Hematopoietic multipotent progenitor cell treated with erythropoietin and hydrocortisone succinate and interleukin-3 and kit ligand, for 4 days (in vitro differentiated cells): ENCODE results near the gene FBLIM1.
A peak's percentile ranks its signal among the peaks of the same experiment; 100 is the strongest.
"Not testable (repeated sequence)": the region's sequence is repeated elsewhere in the genome, so short reads cannot be mapped to it uniquely, and the experiment has no call there.

Source experiments
- DNase-seq: peaks from one replicate; pipeline ENCODE4 v3.0.0-alpha.2; 2015

The FBLIM1 gene

GRCh38 chr1:15825800-15826199 is 67.2 kb downstream of the FBLIM1 start:
- DNase-seq, result no peak

DNA sequence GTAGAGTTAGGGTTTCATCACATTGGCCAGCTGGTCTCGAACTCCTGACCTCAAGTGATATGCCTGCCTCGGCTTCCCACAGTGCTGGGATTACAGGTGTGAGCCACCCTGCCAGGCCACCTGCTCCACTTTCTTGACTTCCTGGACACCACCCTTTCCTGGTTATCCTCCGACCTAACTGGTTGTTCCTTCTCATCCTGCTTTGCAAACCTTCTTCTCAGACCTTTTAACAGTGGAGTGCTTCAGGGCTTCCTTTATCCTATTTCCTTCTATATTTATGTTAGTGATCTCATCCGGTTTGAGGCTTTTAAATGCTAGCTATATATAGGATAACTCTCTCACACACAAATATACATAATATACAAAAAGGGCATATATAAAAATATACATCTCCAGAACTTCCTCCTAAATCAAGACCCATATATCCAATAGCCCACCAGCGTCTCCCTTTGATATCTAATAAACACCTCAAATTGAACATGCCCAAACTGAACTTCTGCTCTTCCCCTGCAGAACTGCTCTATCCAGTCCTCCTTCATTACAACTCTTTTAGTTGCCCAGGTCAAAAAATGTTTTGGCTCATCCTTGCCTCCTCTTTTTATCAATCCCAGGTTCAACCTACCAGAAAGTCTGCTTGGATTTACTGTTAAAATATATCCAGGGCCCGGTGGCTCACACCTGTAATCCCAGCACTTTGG is 68.4 kb downstream of the FBLIM1 start:
- no peak for DNase-seq

- DNase-seq, result not testable (repeated sequence)
Measured at GRCh38 chr1:15827567-15827966, 69.0 kb downstream of the FBLIM1 start.

DNA sequence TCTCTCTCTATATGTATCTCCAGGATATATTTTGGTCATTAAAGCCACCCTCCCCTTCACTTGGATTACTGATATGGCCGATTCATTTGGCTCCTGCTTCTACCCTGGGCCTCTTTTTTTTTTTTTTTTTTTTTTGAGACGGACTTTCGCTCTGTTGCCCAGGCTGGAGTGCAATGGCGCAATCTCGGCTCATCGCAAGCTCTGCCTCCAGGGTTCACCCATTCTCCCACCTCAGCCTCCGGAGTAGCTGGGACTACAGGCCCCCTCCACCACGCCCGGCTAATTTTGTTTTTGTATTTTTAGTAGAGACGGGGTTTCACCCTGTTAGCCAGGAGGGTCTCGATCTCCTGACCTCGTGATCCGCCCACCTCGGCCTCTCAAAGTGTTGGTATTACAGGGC is 70.3 kb downstream of the FBLIM1 start:
- not testable (repeated sequence) for DNase-seq

DNA sequence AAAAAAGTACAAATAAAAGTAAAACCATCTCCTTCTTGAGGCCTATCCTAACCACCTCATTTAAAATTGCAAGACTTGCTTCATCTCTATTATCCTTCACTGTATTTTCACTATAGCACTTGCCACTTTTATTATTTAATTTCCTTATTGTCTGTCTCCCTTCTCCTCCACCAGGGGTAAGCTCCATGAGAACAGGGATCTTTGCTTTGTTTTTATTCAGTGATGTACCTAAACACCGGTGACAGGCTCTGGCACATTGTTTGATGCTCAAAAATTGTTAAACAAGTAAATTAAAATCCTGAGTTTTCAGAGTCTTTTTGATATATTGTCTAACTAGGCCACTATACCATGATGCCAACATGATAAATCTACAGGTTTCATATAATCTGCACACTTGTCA is 71.7 kb downstream of the FBLIM1 start:
- DNase-seq, result peak; percentile 27

- DNase-seq, result peak; percentile 45
Measured at GRCh38 chr1:15833069-15833679, 74.6 kb downstream of the FBLIM1 start.

- peak; percentile 10 for DNase-seq
Measured at GRCh38 chr1:15833842-15834405, 75.3 kb downstream of the FBLIM1 start.

DNA sequence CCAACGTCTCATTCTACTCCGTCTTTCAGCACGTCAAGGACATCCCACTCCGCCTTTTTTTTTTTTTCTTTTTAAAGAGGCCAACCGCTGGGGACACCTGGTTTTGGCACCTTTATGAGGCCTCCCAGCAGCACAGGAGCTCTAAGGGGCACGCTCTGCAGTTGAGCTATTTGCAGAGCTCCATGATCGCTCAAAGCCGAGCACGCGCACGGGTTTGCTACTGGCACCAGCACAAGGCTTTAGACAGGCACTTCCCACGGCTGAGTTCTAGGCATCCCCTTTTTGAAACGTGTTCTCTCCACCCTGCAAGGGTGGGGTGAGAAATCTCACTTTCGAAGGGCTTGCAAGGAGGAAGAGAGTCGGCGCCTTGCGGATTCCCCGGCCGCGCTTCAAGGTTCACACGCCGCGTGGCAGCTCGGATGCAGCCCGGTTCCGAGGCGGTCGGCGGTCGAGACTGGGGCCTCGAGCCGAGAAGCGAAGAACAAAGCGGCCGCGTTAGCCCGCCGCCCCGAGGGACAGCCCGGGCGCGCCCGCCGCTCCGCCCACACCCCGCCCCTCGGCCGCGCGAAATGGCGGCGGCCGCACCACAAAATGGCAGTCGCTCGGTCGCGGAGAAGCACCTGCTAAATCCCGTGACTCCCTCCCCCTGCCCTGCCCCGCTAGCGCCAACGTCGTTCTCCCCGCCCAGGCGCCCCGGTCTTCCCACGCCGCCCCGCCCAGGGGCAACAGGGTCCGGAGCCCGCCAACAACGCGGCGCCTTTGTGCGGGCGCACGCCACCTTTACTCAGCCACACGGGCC is 76.0 kb downstream of the FBLIM1 start:
- peak; percentile 96 for DNase-seq

GRCh38 chr1:15835205-15835740 is 76.7 kb downstream of the FBLIM1 start:
- peak; percentile 60 for DNase-seq

GRCh38 chr1:15835741-15836510 is 77.3 kb downstream of the FBLIM1 start:
- peak; percentile 100 for DNase-seq
